ENCODE results near the gene PWWP2B. TPM values are rescaled to one million over a fixed set of nuclear protein-coding genes. Genes with fewer than 3 reads are reported as not detected.

Gene PWWP2B
- total and polyA plus RNA-seq, 10 of the 15 experiments (the other 5 are each of a cell fraction or from before 2014, with no cell fraction given), result 0.04 to 0.87 (median 0.35) TPM; not detected in 4

- TF ChIP-seq TCF7 (IDR thresholded peaks at IDR 0.05; ENCODE audit: borderline replicate concordance) (no peak), RBBP5 (conservative IDR thresholded peaks at IDR 0.05) (no peak), SPI1 (IDR thresholded peaks at IDR 0.05; ENCODE audit: borderline replicate concordance, insufficient read depth, low read depth, low read length) (no peak), PKNOX1 (IDR thresholded peaks at IDR 0.05) (no peak), RAD51 (IDR thresholded peaks at IDR 0.05) (no peak), E4F1 (IDR thresholded peaks at IDR 0.05; ENCODE audit: borderline replicate concordance, partially characterized antibody) (no peak), HDGF (IDR thresholded peaks at IDR 0.05) (no peak), CEBPZ (IDR thresholded peaks at IDR 0.05; ENCODE audit: low read depth, low read length) (no peak), JUNB (IDR thresholded peaks at IDR 0.05) (no peak), ZNF592 (IDR thresholded peaks at IDR 0.05) (no peak), SMAD1 (IDR thresholded peaks at IDR 0.05; ENCODE audit: low read depth, partially characterized antibody) (no peak)
Measured at GRCh38 chr10:132430861-132431271, 33.9 kb downstream of the PWWP2B start (continued).
